GM18867 (cell line): ENCODE data around the gene TRIM52.
A peak's percentile ranks its signal among the peaks of the same experiment; 100 is the strongest.

Experiments used
- ATAC-seq: cut with Tn5 transposase; IDR thresholded peaks from one replicate; pipeline ENCODE4 v1.9.1; 2021; ENCODE audit warnings: mild to moderate bottlenecking, moderate library complexity; ENCODE audit not compliant: unreplicated experiment

TRIM52 gene

GRCh38 chr5:181234455-181235306 is 26.3 kb downstream of the TRIM52 start:
- no peak for ATAC-seq

- no peak for ATAC-seq
Observed at GRCh38 chr5:181233801-181234454, 27.0 kb downstream of the TRIM52 start.

GRCh38 chr5:181233088-181233800 is 27.7 kb downstream of the TRIM52 start:
- no peak for ATAC-seq

- no peak for ATAC-seq
Observed at GRCh38 chr5:181232593-181232992, 28.4 kb downstream of the TRIM52 start.

- ATAC-seq, result no peak
Observed at GRCh38 chr5:181231432-181231831, 29.5 kb downstream of the TRIM52 start.

DNA sequence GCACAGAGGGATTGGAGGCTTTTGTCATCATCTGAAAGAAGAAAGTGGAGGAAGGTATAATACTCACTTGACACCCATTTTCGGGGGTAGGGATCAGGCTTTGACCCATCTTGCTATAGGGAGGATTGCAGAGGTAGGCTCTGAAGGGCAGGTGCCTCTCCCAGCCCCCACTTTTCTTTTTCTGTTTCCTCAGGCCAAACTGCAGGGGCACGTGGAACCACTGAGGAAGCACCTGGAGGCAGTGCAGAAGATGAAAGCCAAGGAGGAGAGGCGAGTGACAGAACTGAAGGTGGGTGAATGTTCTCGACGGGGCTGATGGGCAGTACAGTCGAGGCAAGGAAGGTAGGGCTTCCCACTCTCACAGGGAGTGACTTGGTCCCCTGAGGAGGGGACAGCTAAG is 30.4 kb downstream of the TRIM52 start:
- ATAC-seq, result no peak

- no peak for ATAC-seq
Observed at GRCh38 chr5:181229996-181230395, 30.9 kb downstream of the TRIM52 start.

- ATAC-seq, result no peak
Observed at GRCh38 chr5:181224390-181225229, 36.3 kb downstream of the TRIM52 start.

- ATAC-seq, result peak; percentile 1
Observed at GRCh38 chr5:181223729-181224389, 37.1 kb downstream of the TRIM52 start.

DNA sequence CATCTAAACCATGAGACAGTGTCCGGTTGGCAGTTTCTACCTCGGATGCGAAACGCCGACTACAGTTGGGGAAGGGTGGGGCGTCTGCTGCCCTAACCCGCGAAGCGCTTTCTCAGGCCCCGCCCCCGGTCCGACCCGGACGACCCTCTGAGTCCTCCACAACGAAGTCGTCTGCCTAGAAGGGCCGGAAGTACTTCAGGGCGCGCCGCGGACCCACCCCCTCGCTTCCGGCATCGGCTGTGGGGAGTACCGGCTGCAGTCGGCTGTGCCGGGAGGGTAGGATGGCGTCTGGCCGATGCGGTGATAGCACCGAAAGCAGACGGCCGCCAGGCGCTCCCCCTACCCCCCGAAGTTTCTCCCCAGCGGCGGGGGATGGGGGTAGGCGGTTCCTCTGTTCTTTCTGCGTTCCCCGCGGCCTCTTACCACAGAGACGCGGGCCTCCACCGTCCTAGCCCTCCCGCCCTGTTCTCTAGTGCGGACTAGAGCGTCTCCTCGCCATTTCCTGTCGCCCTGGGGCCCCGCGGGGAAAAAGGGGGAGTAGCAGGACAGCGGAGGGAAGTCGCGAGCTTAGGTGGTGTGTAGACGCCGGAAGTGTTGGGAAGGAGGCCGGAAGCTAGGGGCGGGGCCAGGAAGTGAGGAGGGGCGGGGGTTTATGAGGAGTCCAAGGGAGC is 37.8 kb downstream of the TRIM52 start, which contains the start of gene TRIM41:
Gene TRIM41 (plus strand): TSS at position 224 of the 671 bp plus-strand sequence. CDS start 719 bp downstream, outside the sequence.
- ATAC-seq, result peak; percentile 63

DNA sequence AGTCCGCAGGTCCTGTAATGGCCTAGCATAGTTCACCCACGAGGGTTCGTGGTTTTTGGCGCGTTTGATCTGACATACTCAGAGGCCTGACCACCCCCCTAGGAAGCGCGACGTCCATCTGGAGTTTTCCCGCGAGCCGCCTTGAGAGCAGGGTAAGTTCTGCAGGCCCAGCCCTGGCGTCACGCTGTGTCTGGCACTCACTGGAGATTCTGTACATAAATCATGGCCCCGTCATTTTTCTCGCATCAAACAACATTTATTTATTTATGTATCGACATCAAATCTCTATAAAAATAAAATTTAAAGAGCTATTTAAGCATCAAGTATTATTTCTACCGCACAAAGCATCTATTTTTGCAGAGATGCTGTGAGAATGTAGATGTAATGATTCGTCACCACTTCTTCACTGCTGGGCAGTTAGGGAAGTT is 38.3 kb downstream of the TRIM52 start:
- ATAC-seq, result peak; percentile 0

GRCh38 chr5:181221792-181222629 is 38.9 kb downstream of the TRIM52 start:
- peak; percentile 28 for ATAC-seq

DNA sequence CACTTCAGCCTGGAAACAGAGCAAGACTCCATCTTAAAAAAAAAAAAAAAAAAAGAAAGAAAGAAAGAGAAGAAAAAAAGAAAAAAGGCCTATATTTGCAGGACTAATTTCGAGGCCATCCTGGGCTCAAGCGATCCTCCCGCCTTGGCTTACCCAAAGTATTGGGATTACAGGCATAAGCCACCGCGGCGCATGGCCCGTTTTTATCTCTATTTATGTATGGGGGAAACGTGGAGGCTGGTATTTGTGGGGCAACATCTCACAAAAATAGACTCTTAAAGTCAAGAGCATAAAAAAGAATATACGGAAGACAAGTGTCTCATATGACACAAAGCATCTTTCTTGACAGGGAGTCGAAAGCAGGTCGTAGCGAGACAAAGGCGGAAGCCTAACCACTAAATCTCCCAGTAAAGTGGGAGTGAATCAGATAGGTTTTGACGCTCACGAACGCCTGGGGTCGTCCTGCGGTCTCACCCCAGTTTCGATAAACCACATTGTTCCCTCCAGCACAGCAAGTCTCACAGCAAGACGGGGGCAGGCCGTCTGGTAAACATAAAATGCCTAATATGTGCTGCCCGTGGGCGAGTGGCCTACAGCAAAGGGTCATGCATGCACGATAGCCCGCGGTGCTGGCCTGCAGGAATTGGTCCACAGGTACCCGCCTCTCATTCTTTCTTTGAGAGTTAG is 39.7 kb downstream of the TRIM52 start:
- ATAC-seq, result no peak

GRCh38 chr5:181220178-181220515 is 40.8 kb downstream of the TRIM52 start:
- ATAC-seq, result no peak

DNA sequence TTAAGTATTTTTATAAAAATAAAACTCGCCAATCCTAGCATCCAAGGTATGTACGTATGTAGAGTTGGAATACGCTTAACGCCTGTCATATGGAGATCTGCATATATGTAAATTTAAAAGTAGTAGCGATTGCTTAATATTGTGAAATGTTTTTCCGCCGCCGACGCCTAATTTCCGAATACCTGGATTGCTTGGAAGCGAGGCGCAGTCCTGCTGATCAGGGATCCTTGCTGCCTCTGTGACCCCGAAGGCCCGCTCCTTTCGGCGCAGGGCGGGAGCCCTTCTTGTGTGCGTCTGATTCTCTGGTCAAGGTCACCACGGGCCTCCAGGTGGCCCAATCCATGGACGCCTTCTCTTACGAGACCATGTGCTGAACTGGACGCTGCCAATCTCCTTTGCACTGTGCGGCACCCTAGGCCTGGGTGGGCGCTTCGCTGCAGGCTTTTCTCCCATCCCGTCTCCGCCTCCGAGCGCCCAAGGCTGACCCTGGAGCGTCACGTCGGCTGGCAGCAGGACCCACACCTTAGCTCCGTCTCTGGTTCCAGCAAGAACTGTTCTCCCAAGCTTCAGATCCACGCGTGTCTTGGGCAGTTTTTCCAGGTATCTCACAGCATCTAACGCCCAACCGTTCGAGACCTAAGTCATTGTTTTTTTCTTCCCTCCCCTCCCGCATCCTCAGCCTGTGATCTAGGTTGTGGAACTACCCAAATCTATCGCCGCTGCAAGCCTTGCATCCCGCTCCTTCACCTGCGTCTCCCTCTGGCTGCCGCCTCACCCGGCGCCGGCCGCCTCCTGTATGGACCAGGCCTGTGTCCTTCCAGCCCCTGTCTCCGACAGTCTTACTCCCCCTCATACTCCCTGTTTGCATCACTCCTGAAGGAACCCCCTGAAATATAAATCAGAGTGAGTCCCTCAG is 41.4 kb downstream of the TRIM52 start:
- no peak for ATAC-seq

GRCh38 chr5:181218795-181219124 is 42.2 kb downstream of the TRIM52 start:
- ATAC-seq, result no peak

GRCh38 chr5:181217803-181218062 is 43.2 kb downstream of the TRIM52 start:
- ATAC-seq, result no peak
